Ovary (tissue), 3 donors: ENCODE data around the gene LCNL1.

ENCODE experiments used
- EP300 ChIP-seq: sonication (generic); formaldehyde crosslinking; IDR thresholded peaks from one replicate; pipeline ENCODE4 v1.6.1; 2017; ENCODE audit warnings: antibody characterized with exemption
- POLR2A ChIP-seq: fragments of 450-650 bp; IDR thresholded peaks from one replicate; pipeline ENCODE4 v1.6.1; 2017; ENCODE audit warnings: antibody characterized with exemption, mild to moderate bottlenecking, moderate library complexity
- TF ChIP-seq, protein P1 (sequence below), 3 donors: fragments of 450-650 bp in 2 of 3; fragments of 200-600 bp in 1 of 3; IDR thresholded peaks; one replicate each; pipeline versions ENCODE4 v1.5.1 to v1.8.0; 2016 to 2022; ENCODE audit warnings: antibody characterized with exemption in 3 of 3, mild to moderate bottlenecking in 1 of 3
- donor health status: DM: no; HTN: no; CAD: no.

DNA sequence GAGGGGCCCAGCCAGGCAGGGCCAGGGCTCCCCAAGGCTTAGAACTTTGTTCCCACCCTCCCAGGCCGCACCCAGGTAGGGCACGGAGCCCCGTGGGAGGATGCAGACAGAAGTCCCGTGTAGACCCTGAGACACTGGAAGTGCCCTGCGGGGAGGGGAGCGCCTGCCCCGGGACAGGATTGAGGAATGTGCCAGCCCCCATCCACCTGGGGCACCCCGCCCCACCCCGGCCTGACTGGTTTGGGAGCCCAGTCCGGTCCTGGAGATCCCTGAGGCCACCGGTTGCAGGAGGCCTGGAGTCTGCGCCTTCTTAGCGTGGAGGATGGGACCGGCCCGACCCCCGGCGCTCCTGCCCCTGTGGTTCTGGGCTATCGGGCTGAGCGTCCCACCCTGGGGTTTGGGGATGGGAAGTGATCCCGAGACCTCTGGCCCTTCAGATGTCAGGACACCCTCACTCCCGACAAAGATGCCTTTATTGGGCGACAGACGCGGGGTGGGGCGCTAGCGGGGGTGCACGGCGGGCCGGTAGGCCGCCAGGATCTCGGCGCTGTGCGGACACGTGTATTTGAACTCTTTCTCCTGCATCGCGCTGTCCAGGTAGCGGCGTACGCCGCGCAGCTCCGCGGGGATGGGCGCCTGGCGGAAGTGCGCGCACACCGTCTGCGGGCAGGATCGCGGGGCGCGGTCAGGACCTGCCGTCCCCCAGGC lies 11.5 kb downstream of the LCNL1 start:
- TF ChIP-seq, protein P1, sequence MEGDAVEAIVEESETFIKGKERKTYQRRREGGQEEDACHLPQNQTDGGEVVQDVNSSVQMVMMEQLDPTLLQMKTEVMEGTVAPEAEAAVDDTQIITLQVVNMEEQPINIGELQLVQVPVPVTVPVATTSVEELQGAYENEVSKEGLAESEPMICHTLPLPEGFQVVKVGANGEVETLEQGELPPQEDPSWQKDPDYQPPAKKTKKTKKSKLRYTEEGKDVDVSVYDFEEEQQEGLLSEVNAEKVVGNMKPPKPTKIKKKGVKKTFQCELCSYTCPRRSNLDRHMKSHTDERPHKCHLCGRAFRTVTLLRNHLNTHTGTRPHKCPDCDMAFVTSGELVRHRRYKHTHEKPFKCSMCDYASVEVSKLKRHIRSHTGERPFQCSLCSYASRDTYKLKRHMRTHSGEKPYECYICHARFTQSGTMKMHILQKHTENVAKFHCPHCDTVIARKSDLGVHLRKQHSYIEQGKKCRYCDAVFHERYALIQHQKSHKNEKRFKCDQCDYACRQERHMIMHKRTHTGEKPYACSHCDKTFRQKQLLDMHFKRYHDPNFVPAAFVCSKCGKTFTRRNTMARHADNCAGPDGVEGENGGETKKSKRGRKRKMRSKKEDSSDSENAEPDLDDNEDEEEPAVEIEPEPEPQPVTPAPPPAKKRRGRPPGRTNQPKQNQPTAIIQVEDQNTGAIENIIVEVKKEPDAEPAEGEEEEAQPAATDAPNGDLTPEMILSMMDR (IDR thresholded peaks at IDR 0.05), result no peak
- TF ChIP-seq POLR2A (no peak), EP300 (no peak)
